HL-60 (cell line): ENCODE results near the gene RASA2.

Source experiments
- GABPA ChIP-seq: IDR thresholded peaks from 2 replicates; pipeline ENCODE4 v1.6.1; 2012; ENCODE audit warnings: low read depth
- POLR2AphosphoS5 ChIP-seq: IDR thresholded peaks from 2 replicates; pipeline ENCODE4 v1.6.1; 2012; ENCODE audit warnings: low read depth
- TF ChIP-seq, protein P1 (sequence below): IDR thresholded peaks from one replicate; pipeline ENCODE4 v1.5.1; 2011; ENCODE audit warnings: low read length, control low read depth, inconsistent platforms; ENCODE audit not compliant: insufficient read depth
- TF ChIP-seq, protein P2 (sequence below): IDR thresholded peaks from 2 replicates; pipeline ENCODE4 v1.6.1; 2012; ENCODE audit warnings: low read depth; ENCODE audit not compliant: insufficient replicate concordance

- TF ChIP-seq, protein P1, sequence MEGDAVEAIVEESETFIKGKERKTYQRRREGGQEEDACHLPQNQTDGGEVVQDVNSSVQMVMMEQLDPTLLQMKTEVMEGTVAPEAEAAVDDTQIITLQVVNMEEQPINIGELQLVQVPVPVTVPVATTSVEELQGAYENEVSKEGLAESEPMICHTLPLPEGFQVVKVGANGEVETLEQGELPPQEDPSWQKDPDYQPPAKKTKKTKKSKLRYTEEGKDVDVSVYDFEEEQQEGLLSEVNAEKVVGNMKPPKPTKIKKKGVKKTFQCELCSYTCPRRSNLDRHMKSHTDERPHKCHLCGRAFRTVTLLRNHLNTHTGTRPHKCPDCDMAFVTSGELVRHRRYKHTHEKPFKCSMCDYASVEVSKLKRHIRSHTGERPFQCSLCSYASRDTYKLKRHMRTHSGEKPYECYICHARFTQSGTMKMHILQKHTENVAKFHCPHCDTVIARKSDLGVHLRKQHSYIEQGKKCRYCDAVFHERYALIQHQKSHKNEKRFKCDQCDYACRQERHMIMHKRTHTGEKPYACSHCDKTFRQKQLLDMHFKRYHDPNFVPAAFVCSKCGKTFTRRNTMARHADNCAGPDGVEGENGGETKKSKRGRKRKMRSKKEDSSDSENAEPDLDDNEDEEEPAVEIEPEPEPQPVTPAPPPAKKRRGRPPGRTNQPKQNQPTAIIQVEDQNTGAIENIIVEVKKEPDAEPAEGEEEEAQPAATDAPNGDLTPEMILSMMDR = no peak
- TF ChIP-seq, protein P2, sequence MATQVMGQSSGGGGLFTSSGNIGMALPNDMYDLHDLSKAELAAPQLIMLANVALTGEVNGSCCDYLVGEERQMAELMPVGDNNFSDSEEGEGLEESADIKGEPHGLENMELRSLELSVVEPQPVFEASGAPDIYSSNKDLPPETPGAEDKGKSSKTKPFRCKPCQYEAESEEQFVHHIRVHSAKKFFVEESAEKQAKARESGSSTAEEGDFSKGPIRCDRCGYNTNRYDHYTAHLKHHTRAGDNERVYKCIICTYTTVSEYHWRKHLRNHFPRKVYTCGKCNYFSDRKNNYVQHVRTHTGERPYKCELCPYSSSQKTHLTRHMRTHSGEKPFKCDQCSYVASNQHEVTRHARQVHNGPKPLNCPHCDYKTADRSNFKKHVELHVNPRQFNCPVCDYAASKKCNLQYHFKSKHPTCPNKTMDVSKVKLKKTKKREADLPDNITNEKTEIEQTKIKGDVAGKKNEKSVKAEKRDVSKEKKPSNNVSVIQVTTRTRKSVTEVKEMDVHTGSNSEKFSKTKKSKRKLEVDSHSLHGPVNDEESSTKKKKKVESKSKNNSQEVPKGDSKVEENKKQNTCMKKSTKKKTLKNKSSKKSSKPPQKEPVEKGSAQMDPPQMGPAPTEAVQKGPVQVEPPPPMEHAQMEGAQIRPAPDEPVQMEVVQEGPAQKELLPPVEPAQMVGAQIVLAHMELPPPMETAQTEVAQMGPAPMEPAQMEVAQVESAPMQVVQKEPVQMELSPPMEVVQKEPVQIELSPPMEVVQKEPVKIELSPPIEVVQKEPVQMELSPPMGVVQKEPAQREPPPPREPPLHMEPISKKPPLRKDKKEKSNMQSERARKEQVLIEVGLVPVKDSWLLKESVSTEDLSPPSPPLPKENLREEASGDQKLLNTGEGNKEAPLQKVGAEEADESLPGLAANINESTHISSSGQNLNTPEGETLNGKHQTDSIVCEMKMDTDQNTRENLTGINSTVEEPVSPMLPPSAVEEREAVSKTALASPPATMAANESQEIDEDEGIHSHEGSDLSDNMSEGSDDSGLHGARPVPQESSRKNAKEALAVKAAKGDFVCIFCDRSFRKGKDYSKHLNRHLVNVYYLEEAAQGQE = no peak
- TF ChIP-seq POLR2AphosphoS5 (no peak), GABPA (no peak)
These were observed 66.2 kb downstream of the RASA2 start for GRCh38 chr3:141553055-141553454.
